Measurements from ENCODE around the gene C1QTNF8.

The C1QTNF8 gene

DNA sequence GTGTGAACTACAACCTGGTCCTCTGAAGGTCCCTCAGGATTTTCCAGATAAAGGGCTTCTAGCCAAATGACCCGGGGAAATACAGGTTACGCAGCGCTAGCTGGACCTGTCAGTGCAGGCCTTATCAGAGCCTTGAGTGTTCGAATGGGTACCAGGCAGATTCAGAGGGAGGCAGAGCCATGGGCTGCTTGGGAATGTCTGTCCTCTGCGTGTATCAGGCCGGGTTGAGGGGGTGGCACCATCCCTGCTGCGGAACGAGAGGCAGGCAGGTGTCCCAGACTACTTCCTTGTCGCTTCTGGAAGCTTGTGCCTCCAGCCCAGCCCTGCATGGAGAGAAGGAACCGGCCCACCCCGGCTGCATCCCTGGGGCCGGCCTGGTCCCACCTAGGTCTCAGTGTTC is 57.1 kb downstream of the C1QTNF8 start:
- DNase-seq: no peak
